Measurements from ENCODE around the gene EXOC4.

- TF ChIP-seq POLR2A (IDR thresholded peaks at IDR 0.05), result no peak
- no peak for TF ChIP-seq CTCF (IDR thresholded peaks at IDR 0.05)
Measured at GRCh38 chr7:133804127-133804526, 551.2 kb downstream of the EXOC4 start.
